Measurements from ENCODE around the gene USP10. TPM values are rescaled to one million over a fixed set of nuclear protein-coding genes. Genes with fewer than 3 reads are reported as not detected.

USP10 gene
- total and polyA plus RNA-seq, 2 donors (not counting 1 experiment from before 2014, with no cell fraction given): 48.9 to 134 TPM

DNA sequence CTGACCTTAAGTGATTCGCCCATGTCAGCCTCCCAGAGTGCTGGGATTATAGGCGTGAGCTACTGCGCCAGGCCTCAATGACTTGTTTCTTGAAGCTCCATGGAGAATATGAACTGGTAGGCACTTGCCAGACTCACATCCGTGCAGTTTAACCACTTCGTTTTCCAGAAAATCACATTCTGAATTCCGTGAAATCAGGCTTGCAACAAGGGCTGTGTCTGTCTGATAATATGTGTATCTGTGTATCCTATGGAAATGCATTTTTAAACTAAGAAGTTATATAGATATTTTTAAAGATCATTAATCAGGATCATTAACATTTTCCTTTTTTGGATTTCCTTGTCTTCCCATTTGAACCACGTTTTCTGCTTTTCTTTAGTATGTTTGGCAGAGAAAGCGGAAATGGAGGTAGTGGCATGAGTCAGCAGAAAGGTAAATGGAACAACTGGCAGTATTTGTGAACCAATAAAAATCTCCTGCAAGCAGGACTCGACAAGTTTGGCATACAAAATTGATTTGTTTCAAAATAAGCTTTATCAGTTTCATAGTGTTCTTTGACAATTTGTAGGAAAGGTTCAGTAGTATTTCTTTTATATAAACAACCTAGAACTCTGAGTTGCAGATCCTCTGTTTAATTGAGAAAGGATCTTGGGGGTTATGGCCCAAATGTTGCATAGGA is 33.0 kb downstream of the USP10 start:
- no peaks in the 10 kb centered on the region for H3K27me3 Mint-ChIP-seq
- H2AFZ ChIP-seq (ENCODE audit: insufficient read depth, low read depth, low read length, poor library complexity, severe bottlenecking): no peak overlapping the region
- H4K20me1 ChIP-seq (ENCODE audit: control insufficient read depth, insufficient read depth, low read length, poor library complexity, severe bottlenecking): peaks cover 91% of the 10 kb centered on the region
- TF ChIP-seq, protein P1, sequence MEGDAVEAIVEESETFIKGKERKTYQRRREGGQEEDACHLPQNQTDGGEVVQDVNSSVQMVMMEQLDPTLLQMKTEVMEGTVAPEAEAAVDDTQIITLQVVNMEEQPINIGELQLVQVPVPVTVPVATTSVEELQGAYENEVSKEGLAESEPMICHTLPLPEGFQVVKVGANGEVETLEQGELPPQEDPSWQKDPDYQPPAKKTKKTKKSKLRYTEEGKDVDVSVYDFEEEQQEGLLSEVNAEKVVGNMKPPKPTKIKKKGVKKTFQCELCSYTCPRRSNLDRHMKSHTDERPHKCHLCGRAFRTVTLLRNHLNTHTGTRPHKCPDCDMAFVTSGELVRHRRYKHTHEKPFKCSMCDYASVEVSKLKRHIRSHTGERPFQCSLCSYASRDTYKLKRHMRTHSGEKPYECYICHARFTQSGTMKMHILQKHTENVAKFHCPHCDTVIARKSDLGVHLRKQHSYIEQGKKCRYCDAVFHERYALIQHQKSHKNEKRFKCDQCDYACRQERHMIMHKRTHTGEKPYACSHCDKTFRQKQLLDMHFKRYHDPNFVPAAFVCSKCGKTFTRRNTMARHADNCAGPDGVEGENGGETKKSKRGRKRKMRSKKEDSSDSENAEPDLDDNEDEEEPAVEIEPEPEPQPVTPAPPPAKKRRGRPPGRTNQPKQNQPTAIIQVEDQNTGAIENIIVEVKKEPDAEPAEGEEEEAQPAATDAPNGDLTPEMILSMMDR (IDR thresholded peaks at IDR 0.05): no peak
- no peak for TF ChIP-seq EZH2 (IDR thresholded peaks at IDR 0.05; ENCODE audit: borderline replicate concordance, insufficient read depth, low read depth, low read length, poor library complexity, severe bottlenecking)
- H3K27ac ChIP-seq (ENCODE audit: low read length in 2 of 2): no peak overlapping the region
- no peaks in the 10 kb centered on the region for H3K27me3 ChIP-seq (replicated peaks in 1 of 4; ENCODE audit: control extremely low read depth in 1 of 4, control insufficient read depth in 3 of 4, insufficient read depth in 4 of 4, low read length in 3 of 4)
- H3K4me1 ChIP-seq (ENCODE audit: control insufficient read depth in 2 of 2, insufficient read depth in 2 of 2, low read length in 2 of 2): peaks cover 20 to 22% of the 10 kb centered on the region in 2 donors
- DNase-seq (no peak), ATAC-seq (ENCODE audit: low read depth) (no peak)
- peaks cover 44% of the 10 kb centered on the region for H3K4me1 Mint-ChIP-seq
- H3K4me2 ChIP-seq (replicated peaks; ENCODE audit: low read depth, low read length, poor library complexity, severe bottlenecking): no peak overlapping the region
- CTCF ChIA-PET: interaction anchor here (1.0 to 25.4 kb wide), 7 partner anchors 14 to 226 kb away, joined by 3 to 536 read pairs (median 6); partner anchors contain the start of gene COTL1
- H3K9ac ChIP-seq (ENCODE audit: low read length): no peak overlapping the region
- POLR2A ChIA-PET: no interaction called here
- intact Hi-C loops (cut with micrococcal nuclease): no loop called here
- no peak overlapping the region for H3K4me3 ChIP-seq (ENCODE audit: control extremely low read depth in 1 of 5, extremely low read depth in 1 of 5, insufficient read depth in 1 of 5, low read depth in 2 of 5, low read length in 4 of 5)
- no peak overlapping the region for H3K27ac Mint-ChIP-seq
- no peaks in the 10 kb centered on the region for H3K9me3 ChIP-seq (ENCODE audit: control extremely low read depth in 1 of 3, control insufficient read depth in 2 of 3, insufficient read depth in 1 of 3, low read length in 2 of 3)
- H3K9me3 Mint-ChIP-seq (ENCODE audit: insufficient read depth): no peaks in the 10 kb centered on the region
- H3K36me3 ChIP-seq (replicated peaks in 1 of 2; ENCODE audit: control extremely low read depth in 1 of 2, control insufficient read depth in 1 of 2, extremely low read depth in 1 of 2, insufficient read depth in 2 of 2, low read length in 1 of 2): peaks cover 0 to 19% of the 10 kb centered on the region in 2 experiments
- H3K4me3 Mint-ChIP-seq: no peak overlapping the region
- WGBS (ENCODE audit: insufficient coverage): 93% methylated on average over 4 of the region's 9 CpGs
- peaks cover 97% of the 10 kb centered on the region for H3K79me2 ChIP-seq (ENCODE audit: control insufficient read depth, insufficient read depth, low read length)

Data from B cell (primary cell).